CD8-positive, alpha-beta memory T cell (primary cell): ENCODE data around the gene MAPT. TPM values are rescaled to one million over a fixed set of nuclear protein-coding genes. Genes with fewer than 3 reads are reported as not detected.

Source experiments
- CTCF ChIA-PET: fragments of 350-600 bp; sonication (Branson Sonifier 250); formaldehyde crosslinking; loops from one replicate; lab custom pipeline; 2021; ENCODE audit warnings: antibody characterized with exemption; lab: Charles Lee
- POLR2A ChIA-PET: fragments of 350-600 bp; sonication (Branson Sonifier 250); formaldehyde crosslinking; loops from one replicate; lab custom pipeline; 2021; ENCODE audit warnings: antibody characterized with exemption; lab: Charles Lee
- DNase-seq, 5 donors: peaks; one replicate each; pipeline versions ENCODE4 v3.0.0 to v3.0.0-alpha.2; 2020 to 2022; ENCODE audit warnings: mixed read lengths in 1 of 5
- H3K27ac ChIP-seq: one replicate; pipeline ENCODE4 v1.7.0; 2013; ENCODE audit warnings: low read depth, mild to moderate bottlenecking, low read length, moderate library complexity
- H3K27me3 ChIP-seq: 2 replicates; pipeline ENCODE4 v1.7.0; 2013; ENCODE audit warnings: low read length, mild to moderate bottlenecking; ENCODE audit not compliant: insufficient read depth, poor library complexity, severe bottlenecking
- H3K36me3 ChIP-seq: 2 replicates; pipeline ENCODE4 v1.7.0; 2013; ENCODE audit warnings: mild to moderate bottlenecking, low read length, moderate library complexity; ENCODE audit not compliant: insufficient read depth
- H3K4me1 ChIP-seq: 2 replicates; pipeline ENCODE4 v1.7.0; 2013; ENCODE audit warnings: mild to moderate bottlenecking, low read length, moderate library complexity; ENCODE audit not compliant: insufficient read depth
- H3K4me3 ChIP-seq: 2 replicates; pipeline ENCODE4 v1.7.0; 2013; ENCODE audit warnings: mild to moderate bottlenecking, low read length
- H3K9me3 ChIP-seq: 2 replicates; pipeline ENCODE4 v1.7.0; 2013; ENCODE audit warnings: mild to moderate bottlenecking, low read length
- H3K27ac Mint-ChIP-seq, 8 donors: one replicate each; pipeline ENCODE4 v1.8.0; 2020 to 2021; ENCODE audit warnings: mixed read lengths in 8 of 8, mild to moderate bottlenecking in 6 of 8, inconsistent platforms in 3 of 8, moderate library complexity in 3 of 8
- H3K27me3 Mint-ChIP-seq, 2 donors: one replicate each; pipeline ENCODE4 v1.8.0; 2020 to 2021; ENCODE audit warnings: mixed read lengths in 2 of 2, mild to moderate bottlenecking in 1 of 2, moderate library complexity in 1 of 2
- H3K36me3 Mint-ChIP-seq, 3 donors: one replicate each; pipeline ENCODE4 v1.8.0; 2020 to 2021; ENCODE audit warnings: mixed read lengths in 3 of 3, inconsistent platforms in 1 of 3, mild to moderate bottlenecking in 1 of 3
- H3K4me1 Mint-ChIP-seq, 3 donors: one replicate each; pipeline ENCODE4 v1.8.0; 2020 to 2021; ENCODE audit warnings: mixed read lengths in 3 of 3, inconsistent platforms in 1 of 3, mild to moderate bottlenecking in 1 of 3
- H3K4me3 Mint-ChIP-seq, 7 donors: one replicate each; pipeline ENCODE4 v1.8.0; 2020 to 2021; ENCODE audit warnings: mixed read lengths in 7 of 7, mild to moderate bottlenecking in 6 of 7, moderate library complexity in 4 of 7, inconsistent platforms in 2 of 7
- H3K9me3 Mint-ChIP-seq, 5 donors: one replicate each; pipeline ENCODE4 v1.8.0; 2020 to 2022; ENCODE audit warnings: mixed read lengths in 5 of 5, mild to moderate bottlenecking in 3 of 5, moderate library complexity in 2 of 5, inconsistent platforms in 1 of 5
- polyA plus RNA-seq: library from polyadenylated mRNA; unstranded; fragments of 300-500 nt; fragmentation: Illumina TruSeq; gene quantifications from one replicate; pipeline ENCODE4 v1.2.3, GENCODE V29; 2021
- total RNA-seq, 2 experiments: library from RNA; stranded (reverse); gene quantifications; one replicate each; pipeline ENCODE4 v1.2.3, GENCODE V29; 2021

Gene MAPT
- total and polyA plus RNA-seq, 3 experiments from 2014 or later, result 0.36 to 0.42 (median 0.42) TPM

DNA sequence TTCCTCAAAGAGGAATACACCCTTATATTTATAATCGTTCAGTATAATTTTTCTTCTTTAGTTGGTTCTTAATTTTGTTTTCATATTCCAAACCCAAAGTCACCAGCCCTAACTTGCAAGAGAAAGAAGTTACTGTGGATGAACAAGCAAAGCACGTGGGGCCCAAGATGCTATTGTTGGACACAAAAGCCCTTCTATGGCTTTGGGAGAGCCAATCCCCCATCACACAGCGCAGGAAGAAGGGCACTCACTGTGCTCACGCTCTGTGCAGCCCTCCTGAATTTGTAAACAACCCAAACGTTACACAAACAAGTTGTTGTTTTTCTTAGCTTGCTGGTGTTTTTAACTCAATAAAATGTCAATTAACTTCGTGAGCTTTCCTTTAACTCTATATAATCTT, 27.2 kb upstream of the MAPT start:
- Histone ChIP-seq H3K27ac (no peak overlapping the region), H3K4me3 (no peak overlapping the region), H3K36me3 (no peaks in the 10 kb centered on the region), H3K4me1 (no peaks in the 10 kb centered on the region), H3K9me3 (no peaks in the 10 kb centered on the region), H3K27me3 (no peaks in the 10 kb centered on the region)
- no peaks in the 10 kb centered on the region for H3K36me3 Mint-ChIP-seq
- CTCF ChIA-PET, result no interaction called here
- DNase-seq, result no peak
- H3K27ac Mint-ChIP-seq, result no peak overlapping the region
- no peaks in the 10 kb centered on the region for H3K9me3 Mint-ChIP-seq
- no peaks in the 10 kb centered on the region for H3K4me1 Mint-ChIP-seq
- H3K27me3 Mint-ChIP-seq, result peaks cover 17 to 56% of the 10 kb centered on the region in 2 donors
- POLR2A ChIA-PET, result no interaction called here
- H3K4me3 Mint-ChIP-seq, result no peak overlapping the region

DNA sequence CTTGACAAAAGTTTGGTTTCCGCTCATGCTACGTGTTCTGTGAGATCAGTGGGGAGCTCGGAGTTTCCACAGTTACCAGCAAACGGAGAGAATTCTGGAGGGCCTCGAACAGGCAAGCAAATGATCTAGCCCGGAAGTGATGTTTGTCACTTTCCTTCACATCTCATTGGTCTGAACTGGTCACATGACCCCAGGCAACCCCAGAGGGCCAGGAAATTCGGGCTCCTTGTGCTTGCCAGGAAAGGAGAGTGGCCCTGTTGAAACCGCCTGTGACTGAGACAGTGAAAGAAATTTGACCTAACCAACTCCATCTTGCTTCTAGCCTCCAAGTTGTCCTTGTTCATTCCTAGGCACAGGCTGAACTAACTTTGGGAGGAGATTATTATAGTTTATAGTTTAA, 26.7 kb upstream of the MAPT start:
- no peak overlapping the region for H3K4me3 Mint-ChIP-seq
- Histone ChIP-seq H3K27me3 (no peaks in the 10 kb centered on the region), H3K27ac (no peak overlapping the region), H3K4me3 (no peak overlapping the region), H3K9me3 (no peaks in the 10 kb centered on the region), H3K4me1 (no peaks in the 10 kb centered on the region), H3K36me3 (no peaks in the 10 kb centered on the region)
- DNase-seq, result no peak
- ChIA-PET POLR2A (no interaction called here), CTCF (no interaction called here)
- H3K4me1 Mint-ChIP-seq, result no peaks in the 10 kb centered on the region
- peaks cover 15 to 54% of the 10 kb centered on the region in 2 donors for H3K27me3 Mint-ChIP-seq
- H3K27ac Mint-ChIP-seq, result peak overlapping the region in 1 of 8 donors; percentile 37
- no peaks in the 10 kb centered on the region for H3K9me3 Mint-ChIP-seq
- no peaks in the 10 kb centered on the region for H3K36me3 Mint-ChIP-seq

DNA sequence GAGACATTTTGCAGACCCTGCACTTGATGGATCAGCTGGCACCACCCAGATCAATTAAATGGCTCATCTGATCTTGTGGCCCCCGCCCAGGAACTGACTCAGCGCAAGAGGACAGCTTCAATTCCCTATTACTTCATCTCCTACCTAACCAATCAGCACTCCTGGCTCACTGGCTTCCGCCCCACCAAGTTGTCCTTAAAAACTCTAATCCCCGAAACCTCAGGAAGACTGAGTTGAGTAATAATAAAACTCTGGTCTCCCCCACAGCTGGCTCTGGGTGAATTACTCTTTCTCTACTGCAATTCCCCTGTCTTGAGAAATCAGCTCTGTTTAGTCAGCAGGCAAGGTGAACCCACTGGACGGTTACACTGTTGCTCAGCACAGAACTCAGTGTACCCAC, 26.1 kb upstream of the MAPT start:
- Histone ChIP-seq H3K27me3 (no peaks in the 10 kb centered on the region), H3K4me1 (no peaks in the 10 kb centered on the region), H3K4me3 (no peak overlapping the region), H3K27ac (no peak overlapping the region), H3K36me3 (no peaks in the 10 kb centered on the region), H3K9me3 (no peaks in the 10 kb centered on the region)
- Mint-ChIP-seq H3K9me3 (no peaks in the 10 kb centered on the region), H3K27ac (no peak overlapping the region), H3K36me3 (no peaks in the 10 kb centered on the region), H3K27me3 (peaks cover 12 to 50% of the 10 kb centered on the region in 2 donors), H3K4me3 (no peak overlapping the region), H3K4me1 (peaks cover 0 to 2% (median 0%) of the 10 kb centered on the region in 3 donors)
- CTCF ChIA-PET, result no interaction called here
- DNase-seq, result no peak
- POLR2A ChIA-PET, result no interaction called here

DNA sequence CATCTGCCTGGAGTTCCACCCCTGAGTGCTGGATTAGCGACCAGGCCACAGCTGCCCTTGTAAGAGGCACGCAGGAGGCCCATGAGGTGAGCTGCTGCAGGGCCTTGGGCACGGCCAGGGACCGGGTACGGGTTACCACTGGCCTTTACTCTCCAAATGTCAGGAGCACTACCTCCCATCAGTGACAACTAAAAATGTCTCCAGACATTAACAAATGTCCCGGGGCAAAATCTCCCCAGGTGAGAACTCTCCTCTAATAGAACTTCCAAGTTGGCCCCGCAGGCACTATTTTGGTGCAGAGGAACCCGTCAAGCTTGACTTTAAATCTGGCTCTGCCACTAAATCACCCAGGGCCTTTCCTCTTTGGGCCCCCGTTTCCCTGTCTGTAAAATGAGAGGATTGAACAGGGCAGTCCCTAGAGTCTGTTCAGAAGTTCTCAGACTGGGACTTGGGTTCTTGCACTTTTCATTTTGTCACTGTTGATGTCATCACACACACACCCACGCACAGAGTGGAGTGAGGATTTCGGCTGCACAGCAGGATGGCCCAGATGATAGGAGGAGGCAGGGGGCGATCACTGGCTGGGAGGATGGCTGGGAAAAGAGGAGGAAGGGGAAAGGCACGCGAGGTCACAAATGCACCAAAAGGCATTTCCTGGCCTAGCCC, 24.5 kb upstream of the MAPT start:
- H3K9me3 ChIP-seq, result no peaks in the 10 kb centered on the region
- H3K4me1 Mint-ChIP-seq, result peaks cover 2 to 8% (median 5%) of the 10 kb centered on the region in 3 donors
- H3K4me1 ChIP-seq, result no peaks in the 10 kb centered on the region
- no peaks in the 10 kb centered on the region for H3K27me3 ChIP-seq
- ChIA-PET CTCF (no interaction called here), POLR2A (no interaction called here)
- no peak for DNase-seq
- no peak overlapping the region for H3K4me3 ChIP-seq
- no peaks in the 10 kb centered on the region for H3K36me3 Mint-ChIP-seq
- no peak overlapping the region for H3K4me3 Mint-ChIP-seq
- no peaks in the 10 kb centered on the region for H3K36me3 ChIP-seq
- H3K27ac Mint-ChIP-seq, result no peak overlapping the region
- H3K9me3 Mint-ChIP-seq, result no peaks in the 10 kb centered on the region
- no peak overlapping the region for H3K27ac ChIP-seq
- H3K27me3 Mint-ChIP-seq, result peaks cover 12 to 38% of the 10 kb centered on the region in 2 donors

DNA sequence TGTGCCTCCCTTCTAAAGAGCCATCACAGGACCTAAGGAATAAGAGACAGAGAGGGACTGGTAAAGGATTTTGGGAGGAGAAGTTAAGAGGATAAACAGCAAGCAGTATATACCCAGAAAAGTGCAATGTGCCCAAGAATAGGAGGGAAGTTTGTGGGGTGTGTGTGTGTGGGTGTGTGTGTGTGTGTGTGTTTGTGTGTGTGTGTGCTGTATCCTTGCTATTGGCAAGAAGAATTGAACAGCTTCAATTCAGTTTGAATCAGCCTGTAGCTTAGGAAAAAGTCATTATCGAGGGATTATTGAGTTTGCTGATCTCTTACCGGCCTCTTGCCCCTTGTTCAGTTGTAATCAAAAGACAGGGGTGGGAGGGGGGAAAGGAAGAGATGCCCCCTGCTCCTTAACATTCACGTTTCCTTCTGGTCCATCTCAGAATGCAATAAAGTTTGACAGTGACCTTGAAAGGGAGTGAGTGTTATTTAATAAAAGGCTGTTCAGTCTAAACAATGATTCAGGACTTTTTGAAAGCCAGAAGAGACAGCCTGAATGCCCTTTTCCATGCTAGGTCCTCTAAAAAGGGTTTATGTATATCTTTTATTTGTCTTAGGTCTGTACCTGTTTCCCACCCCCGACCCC, 23.9 kb upstream of the MAPT start:
- H3K27me3 Mint-ChIP-seq, result peaks cover 12 to 31% of the 10 kb centered on the region in 2 donors

DNA sequence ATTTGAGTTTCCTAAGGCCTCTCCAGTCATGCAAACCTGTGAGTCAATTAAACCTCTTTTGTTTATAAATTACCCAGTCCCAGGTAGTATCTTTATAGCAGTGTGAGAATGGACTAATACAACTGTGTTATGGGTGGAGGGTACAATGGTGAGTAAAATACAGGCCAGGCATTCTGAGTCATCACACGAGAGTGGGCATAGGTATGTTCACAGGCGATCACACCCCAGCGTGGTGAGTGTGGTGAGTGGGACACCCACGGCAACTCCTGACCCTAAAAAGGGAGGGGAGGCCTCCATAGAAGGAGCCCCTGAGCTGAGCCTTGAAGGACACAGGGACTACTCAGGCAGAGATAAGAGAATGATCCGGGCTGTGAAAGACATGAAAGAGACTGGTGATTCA, 22.6 kb upstream of the MAPT start:
- Histone ChIP-seq H3K36me3 (no peaks in the 10 kb centered on the region), H3K27ac (no peak overlapping the region), H3K27me3 (no peaks in the 10 kb centered on the region), H3K4me1 (no peaks in the 10 kb centered on the region), H3K9me3 (no peaks in the 10 kb centered on the region), H3K4me3 (no peak overlapping the region)
- H3K36me3 Mint-ChIP-seq, result no peaks in the 10 kb centered on the region
- peak overlapping the region in 1 of 8 donors; percentile 78 for H3K27ac Mint-ChIP-seq
- no peak overlapping the region for H3K4me3 Mint-ChIP-seq
- DNase-seq, result no peak
- H3K27me3 Mint-ChIP-seq, result peaks cover 10 to 31% of the 10 kb centered on the region in 2 donors
- ChIA-PET CTCF (no interaction called here), POLR2A (no interaction called here)
- H3K9me3 Mint-ChIP-seq, result no peaks in the 10 kb centered on the region
- peaks cover 2 to 8% (median 5%) of the 10 kb centered on the region in 3 donors for H3K4me1 Mint-ChIP-seq

More for the DNA sequence above, 23.9 kb upstream of the MAPT start:
- H3K9me3 ChIP-seq, result no peaks in the 10 kb centered on the region
- no peak overlapping the region for H3K27ac ChIP-seq
- no peaks in the 10 kb centered on the region for H3K36me3 ChIP-seq
- H3K36me3 Mint-ChIP-seq, result no peaks in the 10 kb centered on the region
- no peaks in the 10 kb centered on the region for H3K9me3 Mint-ChIP-seq
- H3K4me3 Mint-ChIP-seq, result no peak overlapping the region
- ChIA-PET CTCF (no interaction called here), POLR2A (no interaction called here)
- H3K4me3 ChIP-seq, result no peak overlapping the region
- no peak for DNase-seq
- no peak overlapping the region for H3K27ac Mint-ChIP-seq
- peaks cover 2 to 8% (median 5%) of the 10 kb centered on the region in 3 donors for H3K4me1 Mint-ChIP-seq
- H3K4me1 ChIP-seq, result no peaks in the 10 kb centered on the region
- no peaks in the 10 kb centered on the region for H3K27me3 ChIP-seq

DNA sequence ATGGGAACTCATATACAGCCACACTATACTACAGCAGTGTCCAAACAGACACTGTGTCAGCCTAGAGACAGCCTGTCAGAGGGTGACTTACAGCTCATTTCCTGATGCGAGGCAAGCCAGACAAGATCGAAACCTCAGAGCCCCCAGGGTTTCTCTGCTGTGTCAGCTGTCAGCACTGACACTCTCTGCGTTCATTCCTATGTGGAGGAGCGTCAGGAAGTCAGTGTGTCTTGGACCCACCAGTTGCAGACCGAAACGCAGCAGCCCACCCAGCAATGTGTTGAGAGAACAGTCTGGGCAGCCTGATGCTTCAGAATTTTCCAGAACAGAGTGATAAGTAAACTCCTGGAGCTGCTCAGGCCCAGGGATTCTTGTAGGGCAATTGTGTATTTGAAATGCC, 20.6 kb upstream of the MAPT start:
- Mint-ChIP-seq H3K27me3 (peaks cover 7 to 33% of the 10 kb centered on the region in 2 donors), H3K4me1 (peaks cover 2 to 8% (median 5%) of the 10 kb centered on the region in 3 donors), H3K9me3 (no peaks in the 10 kb centered on the region), H3K36me3 (peaks cover 0 to 1% (median 0%) of the 10 kb centered on the region in 3 donors), H3K27ac (peak overlapping the region in 3 of 8 donors; percentile 2 to 33 (median 23)), H3K4me3 (peak overlapping the region in 1 of 7 donors; percentile 7)
- H3K4me3 ChIP-seq, result no peak overlapping the region
- no peak overlapping the region for H3K27ac ChIP-seq
- ChIA-PET CTCF (no interaction called here), POLR2A (no interaction called here)
- no peak for DNase-seq
- H3K27me3 ChIP-seq, result no peaks in the 10 kb centered on the region
- no peaks in the 10 kb centered on the region for H3K4me1 ChIP-seq
- no peaks in the 10 kb centered on the region for H3K36me3 ChIP-seq
- no peaks in the 10 kb centered on the region for H3K9me3 ChIP-seq

DNA sequence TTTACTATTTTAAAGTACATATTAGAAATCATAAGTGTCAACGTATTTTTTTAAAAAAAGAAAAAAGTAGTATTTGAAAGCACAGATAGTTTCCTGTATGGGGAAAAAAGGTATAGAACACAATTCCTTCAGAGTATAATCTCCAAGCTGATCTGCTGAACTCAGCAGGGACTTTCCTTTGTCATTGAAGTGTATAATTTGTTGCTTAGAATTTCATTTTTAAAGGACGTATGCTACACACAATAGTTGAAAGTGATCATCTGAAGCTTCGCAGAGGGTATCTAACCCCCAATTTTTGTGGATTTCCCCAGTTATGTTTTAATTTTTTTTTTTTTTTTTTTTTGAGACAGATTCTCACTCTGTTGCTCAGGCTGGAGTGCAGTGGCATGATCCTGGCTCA, 20.2 kb upstream of the MAPT start:
- CTCF ChIA-PET, result no interaction called here
- Mint-ChIP-seq H3K4me3 (no peak overlapping the region), H3K36me3 (peaks cover 0 to 1% (median 0%) of the 10 kb centered on the region in 3 donors), H3K27ac (no peak overlapping the region), H3K27me3 (peaks cover 7 to 33% of the 10 kb centered on the region in 2 donors), H3K9me3 (no peaks in the 10 kb centered on the region), H3K4me1 (peaks cover 2 to 8% (median 5%) of the 10 kb centered on the region in 3 donors)
- Histone ChIP-seq H3K9me3 (no peaks in the 10 kb centered on the region), H3K36me3 (no peaks in the 10 kb centered on the region), H3K4me3 (no peak overlapping the region), H3K4me1 (no peaks in the 10 kb centered on the region), H3K27me3 (no peaks in the 10 kb centered on the region), H3K27ac (no peak overlapping the region)
- no peak for DNase-seq
- POLR2A ChIA-PET, result no interaction called here
